H1 (cell line): Measurements from ENCODE around the gene KDM4E. TPM values are rescaled to one million over a fixed set of nuclear protein-coding genes. Genes with fewer than 3 reads are reported as not detected.

Experiments used
- CTCF ChIA-PET: fragments of 300-600 bp; sonication (Branson Sonifier 250); formaldehyde crosslinking; loops from one replicate; lab custom pipeline; 2021; ENCODE audit not compliant: partially characterized antibody; lab: Charles Lee
- POLR2A ChIA-PET: fragments of 300-600 bp; sonication (Branson Sonifier 250); formaldehyde crosslinking; loops from one replicate; lab custom pipeline; 2021; ENCODE audit warnings: inconsistent platforms; ENCODE audit not compliant: partially characterized antibody; lab: Charles Lee
- DNase-seq, 2 experiments: peaks; one replicate each; pipeline versions ENCODE4 v3.0.0 to v3.0.0-alpha.2; 2010 to 2022; ENCODE audit warnings: low spot score in 2 of 2, low read depth in 1 of 2, mixed read lengths in 1 of 2
- FAIRE-seq: peaks from 2 replicates; lab custom pipeline; 2011; peaks lifted over from hg19 to GRCh38; lab: Jason Lieb, UNC
- H2AFZ ChIP-seq: 2 replicates; pipeline ENCODE4 v1.8.1; 2012; ENCODE audit warnings: low read length, inconsistent platforms
- H2AK5ac ChIP-seq: 2 replicates; pipeline ENCODE4 v1.6.1; 2013; ENCODE audit warnings: low read depth, low read length
- H2BK120ac ChIP-seq: replicated peaks from 2 replicates; pipeline ENCODE3; 2013; ENCODE audit warnings: low read depth, low read length, inconsistent platforms
- H2BK12ac ChIP-seq: 2 replicates; pipeline ENCODE4 v1.6.1; 2013; ENCODE audit warnings: low read depth, low read length
- H2BK15ac ChIP-seq: 2 replicates; pipeline ENCODE4 v1.6.1; 2013; ENCODE audit warnings: low read length
- H2BK20ac ChIP-seq: 2 replicates; pipeline ENCODE4 v1.6.1; 2013; ENCODE audit warnings: low read length
- H2BK5ac ChIP-seq: 2 replicates; pipeline ENCODE4 v1.6.1; 2013; ENCODE audit warnings: low read depth, low read length
- H3K14ac ChIP-seq: 2 replicates; pipeline ENCODE4 v1.6.1; 2013; ENCODE audit warnings: inconsistent platforms; ENCODE audit not compliant: insufficient read length
- H3K18ac ChIP-seq: 2 replicates; pipeline ENCODE4 v1.6.1; 2013; ENCODE audit warnings: low read length; ENCODE audit errors: extremely low read depth
- H3K23ac ChIP-seq: 2 replicates; pipeline ENCODE4 v1.6.1; 2013; ENCODE audit warnings: inconsistent platforms; ENCODE audit not compliant: insufficient read length
- H3K23me2 ChIP-seq: 2 replicates; pipeline ENCODE4 v1.6.1; 2013; ENCODE audit warnings: low read depth, low read length
- H3K27ac ChIP-seq: 2 replicates; pipeline ENCODE4 v1.6.1; 2011; ENCODE audit warnings: low read depth, low read length, inconsistent platforms
- H3K27me3 ChIP-seq, 4 experiments: replicated peaks in 1 of 4; 1 replicate in 1 of 4; 2 replicates in 3 of 4; pipeline versions ENCODE4 v1.6.1 to v1.8.1; 2011 to 2013; ENCODE audit warnings: low read length in 3 of 4, mild to moderate bottlenecking in 3 of 4, inconsistent platforms in 2 of 4, mixed read lengths in 2 of 4, moderate library complexity in 1 of 4; ENCODE audit not compliant: control insufficient read depth in 3 of 4, insufficient read depth in 3 of 4; ENCODE audit errors: extremely low read depth in 1 of 4
- H3K36me3 ChIP-seq, 4 experiments: 2 replicates each; pipeline versions ENCODE4 v1.6.1 to v1.8.1; 2011 to 2013; ENCODE audit warnings: mild to moderate bottlenecking in 4 of 4, low read length in 3 of 4, moderate library complexity in 2 of 4, control low read depth in 1 of 4, inconsistent platforms in 1 of 4; ENCODE audit not compliant: insufficient read depth in 4 of 4, control insufficient read depth in 2 of 4
- H3K4ac ChIP-seq: replicated peaks from 2 replicates; pipeline ENCODE3; 2013; ENCODE audit warnings: low read length, low read depth, mixed read lengths, inconsistent platforms; ENCODE audit not compliant: insufficient read length
- H3K4me1 ChIP-seq, 4 experiments: replicated peaks in 1 of 4; 1 replicate in 1 of 4; 2 replicates in 3 of 4; pipeline versions ENCODE4 v1.6.1 to v1.8.1; 2011 to 2013; ENCODE audit warnings: low read length in 3 of 4, inconsistent platforms in 2 of 4, mixed read lengths in 1 of 4; ENCODE audit not compliant: insufficient read depth in 4 of 4, control insufficient read depth in 3 of 4
- H3K4me2 ChIP-seq, 2 experiments: 2 replicates each; pipeline versions ENCODE4 v1.6.1 to v1.8.1; 2011 to 2013; ENCODE audit warnings: low read depth in 2 of 2, low read length in 2 of 2, control low read depth in 1 of 2, inconsistent platforms in 1 of 2, mild to moderate bottlenecking in 1 of 2; ENCODE audit not compliant: insufficient read depth in 1 of 2
- H3K4me3 ChIP-seq, 4 experiments: fragments of 200-600, 300-600 bp in 1 of 4; sonication (generic), shearing (Covaris generic), sonication (Bioruptor Twin) in 1 of 4; 2 replicates each; pipeline versions ENCODE4 v1.5.1 to v1.8.1; 2011 to 2016; ENCODE audit warnings: low read length in 4 of 4, low read depth in 3 of 4, control low read depth in 2 of 4, inconsistent platforms in 2 of 4, mild to moderate bottlenecking in 2 of 4, mixed read lengths in 1 of 4, moderate library complexity in 1 of 4; ENCODE audit not compliant: insufficient read depth in 2 of 4; ENCODE audit errors: extremely low read depth in 1 of 4
- H3K56ac ChIP-seq: replicated peaks from 2 replicates; pipeline ENCODE3; 2013; ENCODE audit warnings: low read depth, mild to moderate bottlenecking, mixed read lengths, low read length, inconsistent platforms; ENCODE audit not compliant: insufficient read length
- H3K79me1 ChIP-seq: 2 replicates; pipeline ENCODE4 v1.6.1; 2013; ENCODE audit warnings: low read depth, low read length, control low read depth
- H3K79me2 ChIP-seq, 2 experiments: 2 replicates each; pipeline versions ENCODE4 v1.6.1 to v1.8.1; 2012 to 2013; ENCODE audit warnings: low read length in 2 of 2, mild to moderate bottlenecking in 2 of 2, inconsistent platforms in 1 of 2; ENCODE audit not compliant: insufficient read depth in 2 of 2, control insufficient read depth in 1 of 2
- H3K9ac ChIP-seq, 4 experiments: replicated peaks in 1 of 4; 1 replicate in 1 of 4; 2 replicates in 3 of 4; pipeline versions ENCODE4 v1.6.1 to v1.8.1; 2011 to 2013; ENCODE audit warnings: low read depth in 3 of 4, low read length in 3 of 4, control low read depth in 2 of 4, mild to moderate bottlenecking in 2 of 4, moderate library complexity in 2 of 4, inconsistent platforms in 1 of 4; ENCODE audit errors: extremely low read depth in 1 of 4
- H3K9me3 ChIP-seq, 2 experiments: 2 replicates each; pipeline versions ENCODE4 v1.6.1 to v1.8.1; 2012 to 2013; ENCODE audit warnings: mild to moderate bottlenecking in 2 of 2, moderate library complexity in 2 of 2, control low read depth in 1 of 2, inconsistent platforms in 1 of 2, low read depth in 1 of 2, low read length in 1 of 2, mixed read lengths in 1 of 2; ENCODE audit not compliant: insufficient read depth in 2 of 2
- H4K20me1 ChIP-seq, 2 experiments: replicated peaks in 1 of 2; 2 replicates each; pipeline versions ENCODE3 to v1.8.1; 2011 to 2013; ENCODE audit warnings: inconsistent platforms in 2 of 2, low read length in 2 of 2, mild to moderate bottlenecking in 1 of 2; ENCODE audit not compliant: insufficient read depth in 2 of 2, control insufficient read depth in 1 of 2
- H4K5ac ChIP-seq: 2 replicates; pipeline ENCODE4 v1.6.1; 2013; ENCODE audit warnings: low read length, low read depth, mixed read lengths, inconsistent platforms; ENCODE audit not compliant: insufficient read length
- H4K8ac ChIP-seq: 2 replicates; pipeline ENCODE4 v1.8.0; 2013; ENCODE audit warnings: mild to moderate bottlenecking, moderate library complexity, low read length, inconsistent platforms; ENCODE audit not compliant: insufficient read depth; ENCODE audit errors: extremely low read depth
- H4K91ac ChIP-seq: replicated peaks from 2 replicates; pipeline ENCODE3; 2013; ENCODE audit warnings: low read length, mixed read lengths, inconsistent platforms; ENCODE audit not compliant: insufficient read length
- CBX5 ChIP-seq: fragments of 300-800, 300-1000 bp; sonication (generic); IDR thresholded peaks from 2 replicates; pipeline ENCODE4 v1.7.1; 2016; ENCODE audit warnings: antibody characterized with exemption, low read length, low read depth
- EGR1 ChIP-seq: IDR thresholded peaks from 2 replicates; pipeline ENCODE4 v1.6.1; 2011; ENCODE audit warnings: low read depth, low read length, borderline replicate concordance
- GABPA ChIP-seq: IDR thresholded peaks from 2 replicates; pipeline ENCODE4 v1.6.1; 2011; ENCODE audit warnings: mild to moderate bottlenecking, low read length, moderate library complexity, borderline replicate concordance; ENCODE audit not compliant: insufficient read depth
- POLR2AphosphoS5 ChIP-seq: IDR thresholded peaks from 2 replicates; pipeline ENCODE4 v1.6.1; 2011; ENCODE audit warnings: low read depth, low read length
- RFX5 ChIP-seq: IDR thresholded peaks from 2 replicates; pipeline ENCODE4 v1.6.1; 2011; ENCODE audit warnings: low read depth, low read length, improper control_type of control experiment, borderline replicate concordance
- RNF2 ChIP-seq: fragments of 200-900, 300-1000 bp; sonication (generic); IDR thresholded peaks from 2 replicates; pipeline ENCODE4 v1.7.1; 2016; ENCODE audit warnings: borderline replicate concordance, low read depth, mild to moderate bottlenecking, antibody characterized with exemption, low read length; ENCODE audit not compliant: poor library complexity, severe bottlenecking; ENCODE audit errors: missing control alignments
- RXRA ChIP-seq: IDR thresholded peaks from 2 replicates; pipeline ENCODE4 v1.6.1; 2011; ENCODE audit warnings: low read depth, mild to moderate bottlenecking, low read length, moderate library complexity; ENCODE audit not compliant: insufficient read depth
- SP1 ChIP-seq: IDR thresholded peaks from 2 replicates; pipeline ENCODE4 v1.6.1; 2011; ENCODE audit warnings: low read depth, low read length
- SRF ChIP-seq: IDR thresholded peaks from 2 replicates; pipeline ENCODE4 v1.6.1; 2011; ENCODE audit warnings: mild to moderate bottlenecking, low read depth, low read length, moderate library complexity
- SUZ12 ChIP-seq: fragments of 200-600 bp; sonication (generic); IDR thresholded peaks from 2 replicates; pipeline ENCODE4 v1.6.1; 2012; ENCODE audit warnings: mild to moderate bottlenecking, inconsistent platforms, low read length, moderate library complexity, mixed read lengths
- YY1 ChIP-seq: IDR thresholded peaks from 2 replicates; pipeline ENCODE4 v1.6.1; 2011; ENCODE audit warnings: low read depth, mild to moderate bottlenecking, low read length
- WGBS, 2 experiments: shearing (Covaris generic) in 1 of 2; methylation state at CpG; one replicate each; pipeline versions ENCODE4 v1.1.6 to v1.1.7; 2013 to 2015; ENCODE audit warnings: low lambda C conversion rate in 2 of 2, mixed read lengths in 2 of 2, inconsistent platforms in 1 of 2, low coverage in 1 of 2, missing lambda C conversion rate in 1 of 2; ENCODE audit not compliant: insufficient replicate concordance in 2 of 2, insufficient coverage in 1 of 2, insufficient read length in 1 of 2; ENCODE audit errors: extremely low coverage in 1 of 2, missing lambda C conversion rate in 1 of 2; 5-methylcytosine and 5-hydroxymethylcytosine counted together
- polyA plus RNA-seq, 7 experiments: library from polyadenylated mRNA; depleted of rRNA in 3 of 7; stranded (reverse) in 5 of 7; unstranded in 2 of 7; fragments of >200 nt in 5 of 7; fragments of 200-250 nt in 2 of 7; gene quantifications; 1 replicate in 5 of 7; 2 replicates in 1 of 7; 4 replicates in 1 of 7; pipeline versions ENCODE4 v1.2.1 to v1.2.3, GENCODE V29; 2011 to 2013; ENCODE audit warnings: missing spikeins in 2 of 7, mixed read lengths in 2 of 7
- total RNA-seq: library from RNA; stranded (reverse); fragmentation: NEBNext Ultra II Directional; extraction: Animal tissue kit (Norgen Biotek cat#: 25700); gene quantifications from 2 replicates; pipeline ENCODE4 v1.2.1, GENCODE V29; 2021
- TF ChIP-seq, protein P1 (sequence below), 3 experiments: IDR thresholded peaks; 1 replicate in 2 of 3; 2 replicates in 1 of 3; pipeline versions ENCODE4 v1.5.1 to v1.6.1; 2011; ENCODE audit warnings: low read length in 3 of 3, mild to moderate bottlenecking in 3 of 3, inconsistent platforms in 2 of 3, low read depth in 1 of 3, moderate library complexity in 1 of 3; ENCODE audit not compliant: insufficient read depth in 1 of 3; ENCODE audit errors: control extremely low read depth in 1 of 3

KDM4E gene
- total and polyA plus RNA-seq, 2 of the 8 experiments (the other 6 are each of a cell fraction or from before 2014, with no cell fraction given) = not detected

DNA sequence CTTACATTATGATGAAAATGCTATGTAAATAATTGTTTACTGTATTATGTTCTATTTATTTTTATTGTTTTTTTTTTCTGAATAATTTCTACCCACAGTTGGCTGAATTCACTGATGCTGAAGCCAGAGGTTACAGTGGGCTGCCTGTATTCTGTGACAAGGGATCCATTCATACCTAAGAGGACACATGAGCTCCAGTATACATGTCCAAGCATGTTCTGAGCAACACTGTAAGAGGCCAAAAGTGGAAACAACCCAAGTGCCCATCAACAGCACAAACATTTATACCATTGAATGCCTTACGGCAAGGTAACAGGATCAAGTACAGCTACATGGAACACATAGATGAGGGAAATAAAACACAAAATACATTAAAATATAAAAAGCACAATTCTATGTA is 40.3 kb downstream of the KDM4E start:
- FAIRE-seq (no peak), DNase-seq (no peak)
- no peak overlapping the region for H2BK15ac ChIP-seq
- H2BK20ac ChIP-seq = no peak overlapping the region
- no peak overlapping the region for H3K23ac ChIP-seq
- H3K36me3 ChIP-seq = no peaks in the 10 kb centered on the region
- peaks cover 6% of the 10 kb centered on the region; the same call in 1 of the 2 replicates for H3K23me2 ChIP-seq
- H3K4me1 ChIP-seq = peaks cover 0 to 2% (median 0%) of the 10 kb centered on the region in 4 experiments; a peak in 2 of 7 replicates
- no peak overlapping the region for H3K4me2 ChIP-seq
- H3K4me3 ChIP-seq = no peak overlapping the region
- no peak overlapping the region for H3K18ac ChIP-seq
- H3K79me2 ChIP-seq = peaks cover 0 to 2% of the 10 kb centered on the region in 2 experiments; a peak in 1 of 4 replicates
- WGBS, 2 experiments = 86% methylated on average over 1 of the region's 1 CpG; no CpG with 5 or more reads in 1 of the 2 experiments
- H3K27me3 ChIP-seq = no peaks in the 10 kb centered on the region; a peak in 1 of 7 replicates
- no peak overlapping the region for H4K8ac ChIP-seq
- H3K27ac ChIP-seq = no peak overlapping the region
- no peak overlapping the region for H2BK5ac ChIP-seq
- H3K79me1 ChIP-seq = no peaks in the 10 kb centered on the region
- H3K9ac ChIP-seq = no peak overlapping the region
- H3K4ac ChIP-seq = no peak overlapping the region
- no peak overlapping the region for H4K91ac ChIP-seq
- no peak overlapping the region for H3K14ac ChIP-seq
- H2BK120ac ChIP-seq = no peak overlapping the region
- H3K9me3 ChIP-seq = no peaks in the 10 kb centered on the region
- no peak overlapping the region for H2BK12ac ChIP-seq
- no peak overlapping the region for H2AFZ ChIP-seq
- no peak overlapping the region for H4K5ac ChIP-seq
- H3K56ac ChIP-seq = no peak overlapping the region
- ChIA-PET POLR2A (no interaction called here), CTCF (interaction anchor here (0.9 to 1.9 kb wide), 2 partner anchors 11 to 86 kb away, joined by 3 to 5 read pairs; no protein-coding TSS in a partner anchor)
- H4K20me1 ChIP-seq = no peaks in the 10 kb centered on the region
- H2AK5ac ChIP-seq = no peak overlapping the region
- no peak for TF ChIP-seq SUZ12
- TF ChIP-seq RFX5 = no peak
- TF ChIP-seq YY1 = no peak
- TF ChIP-seq RXRA = no peak
- TF ChIP-seq SP1 = no peak
- no peak for TF ChIP-seq SRF
- TF ChIP-seq CBX5 = no peak
- no peak for TF ChIP-seq POLR2AphosphoS5
- TF ChIP-seq GABPA = no peak
- TF ChIP-seq RNF2 = no peak
- no peak for TF ChIP-seq EGR1
- TF ChIP-seq, protein P1, sequence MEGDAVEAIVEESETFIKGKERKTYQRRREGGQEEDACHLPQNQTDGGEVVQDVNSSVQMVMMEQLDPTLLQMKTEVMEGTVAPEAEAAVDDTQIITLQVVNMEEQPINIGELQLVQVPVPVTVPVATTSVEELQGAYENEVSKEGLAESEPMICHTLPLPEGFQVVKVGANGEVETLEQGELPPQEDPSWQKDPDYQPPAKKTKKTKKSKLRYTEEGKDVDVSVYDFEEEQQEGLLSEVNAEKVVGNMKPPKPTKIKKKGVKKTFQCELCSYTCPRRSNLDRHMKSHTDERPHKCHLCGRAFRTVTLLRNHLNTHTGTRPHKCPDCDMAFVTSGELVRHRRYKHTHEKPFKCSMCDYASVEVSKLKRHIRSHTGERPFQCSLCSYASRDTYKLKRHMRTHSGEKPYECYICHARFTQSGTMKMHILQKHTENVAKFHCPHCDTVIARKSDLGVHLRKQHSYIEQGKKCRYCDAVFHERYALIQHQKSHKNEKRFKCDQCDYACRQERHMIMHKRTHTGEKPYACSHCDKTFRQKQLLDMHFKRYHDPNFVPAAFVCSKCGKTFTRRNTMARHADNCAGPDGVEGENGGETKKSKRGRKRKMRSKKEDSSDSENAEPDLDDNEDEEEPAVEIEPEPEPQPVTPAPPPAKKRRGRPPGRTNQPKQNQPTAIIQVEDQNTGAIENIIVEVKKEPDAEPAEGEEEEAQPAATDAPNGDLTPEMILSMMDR (IDR thresholded peaks at IDR 0.05; ENCODE audit: control extremely low read depth in 1 of 3, insufficient read depth in 1 of 3, low read depth in 1 of 3, low read length in 3 of 3) = no peak
